ENCODE results near the gene SLC23A2.

SLC23A2 gene

GRCh38 chr20:4838526-4838925, 162.8 kb downstream of the SLC23A2 start:
- DNase-seq = no peak

GRCh38 chr20:4837760-4838159, 163.6 kb downstream of the SLC23A2 start:
- DNase-seq = no peak

GRCh38 chr20:4836935-4837334, 164.4 kb downstream of the SLC23A2 start:
- DNase-seq = no peak

GRCh38 chr20:4836473-4836872, 164.8 kb downstream of the SLC23A2 start:
- no peak for DNase-seq

GRCh38 chr20:4835244-4836177, 165.8 kb downstream of the SLC23A2 start:
- no peak for DNase-seq

- DNase-seq = no peak
These were observed 168.1 kb downstream of the SLC23A2 start for GRCh38 chr20:4833074-4833728.

GRCh38 chr20:4832469-4832868, 168.8 kb downstream of the SLC23A2 start:
- no peak for DNase-seq

- DNase-seq = no peak
These were observed 170.6 kb downstream of the SLC23A2 start for GRCh38 chr20:4830696-4831095.

- DNase-seq = no peak
These were observed 171.1 kb downstream of the SLC23A2 start for GRCh38 chr20:4830259-4830658.

GRCh38 chr20:4829514-4830215, 171.6 kb downstream of the SLC23A2 start:
- DNase-seq = no peak

- no peak for DNase-seq
These were observed 172.3 kb downstream of the SLC23A2 start for GRCh38 chr20:4828830-4829513.

- no peak for DNase-seq
These were observed 179.7 kb downstream of the SLC23A2 start for GRCh38 chr20:4821590-4821989.

GRCh38 chr20:4820806-4821518, 180.3 kb downstream of the SLC23A2 start:
- no peak for DNase-seq

GRCh38 chr20:4819901-4820300, 181.4 kb downstream of the SLC23A2 start:
- no peak for DNase-seq

GRCh38 chr20:4817230-4817671, 184.1 kb downstream of the SLC23A2 start:
- no peak for DNase-seq

- no peak for DNase-seq
These were observed 185.7 kb downstream of the SLC23A2 start for GRCh38 chr20:4815628-4816027.

- DNase-seq = peak; percentile 67 to 76 (median 72)
These were observed 186.5 kb downstream of the SLC23A2 start for GRCh38 chr20:4814696-4815252.

- DNase-seq = peak; percentile 38 to 95 (median 62)
These were observed 187.2 kb downstream of the SLC23A2 start for GRCh38 chr20:4813863-4814695.

GRCh38 chr20:4813076-4813862, 188.0 kb downstream of the SLC23A2 start:
- DNase-seq = peak in 1 of 5 donors; percentile 49

GRCh38 chr20:4812641-4813075, 188.7 kb downstream of the SLC23A2 start:
- DNase-seq = peak in 1 of 5 donors; percentile 54
